ENCODE data around the gene RSPO3. TPM values are rescaled to one million over a fixed set of nuclear protein-coding genes. Genes with fewer than 3 reads are reported as not detected.

Gene RSPO3
- total and polyA plus RNA-seq, 2 of the 13 experiments (the other 11 are each of a cell fraction or from before 2014, with no cell fraction given), result not detected

- H3K9me3 ChIP-seq (ENCODE audit: low read length), result no peaks in the 10 kb centered on the region
- POLR2A ChIA-PET, result no interaction called here
These were observed 15.7 kb downstream of the RSPO3 start for GRCh38 chr6:127134136-127134535.

GRCh38 chr6:127136786-127137185 is 18.3 kb downstream of the RSPO3 start:
- Histone ChIP-seq H4K20me1 (ENCODE audit: insufficient read depth, low read length) (no peaks in the 10 kb centered on the region), H3K36me3 (replicated peaks in 1 of 2; ENCODE audit: control insufficient read depth in 1 of 2, insufficient read depth in 2 of 2, low read length in 2 of 2) (no peaks in the 10 kb centered on the region), H3K9me3 (ENCODE audit: low read length) (no peaks in the 10 kb centered on the region), H3K79me2 (ENCODE audit: insufficient read depth, low read length) (no peaks in the 10 kb centered on the region), H3K27ac (ENCODE audit: extremely low read length, insufficient read depth, low read length) (no peak overlapping the region), H3K27me3 (ENCODE audit: control insufficient read depth in 1 of 2, insufficient read depth in 2 of 2, low read length in 2 of 2) (no peaks in the 10 kb centered on the region; a peak in 1 of 5 replicates), H3K4me2 (ENCODE audit: low read depth, low read length) (no peak overlapping the region), H3K4me1 (ENCODE audit: insufficient read depth, low read length) (no peaks in the 10 kb centered on the region), H3K9ac (ENCODE audit: insufficient read depth, low read depth, low read length) (no peak overlapping the region), H2AFZ (ENCODE audit: low read length) (no peak overlapping the region), H3K4me3 (replicated peaks in 1 of 3; ENCODE audit: insufficient read depth in 1 of 3, low read depth in 2 of 3, low read length in 3 of 3) (no peak overlapping the region)
- CTCF ChIA-PET (ENCODE audit: low intra/inter-chr PET ratio, low total read pairs), result no interaction called here
- in situ Hi-C loops (cut with HindIII; ENCODE audit: extremely low pct_ligation_motif_present, low pct_unique_long_range_greater_than_20kb), result no loop called here
- POLR2A ChIA-PET, result no interaction called here
- WGBS (ENCODE audit: low lambda C conversion rate), result 9% methylated on average over 4 of the region's 4 CpGs
- intact Hi-C loops (cut with micrococcal nuclease; ENCODE audit: unreplicated experiment), result no loop called here
- ATAC-seq (no peak), DNase-seq (ENCODE audit: low spot score) (no peak), FAIRE-seq (no peak)
- TF ChIP-seq HNRNPK (IDR thresholded peaks at IDR 0.05; ENCODE audit: low read depth, low read length, poor library complexity, severe bottlenecking) (no peak), ELK4 (CRISPR knock-in tag; IDR thresholded peaks at IDR 0.05; ENCODE audit: borderline replicate concordance) (no peak), ZNF878 (CRISPR knock-in tag; IDR thresholded peaks at IDR 0.05) (no peak), KDM2A (CRISPR knock-in tag; IDR thresholded peaks at IDR 0.05; ENCODE audit: borderline replicate concordance, low read depth) (no peak), ZNF430 (CRISPR knock-in tag; IDR thresholded peaks at IDR 0.05) (no peak), ZNF672 (CRISPR knock-in tag; IDR thresholded peaks at IDR 0.05) (no peak), CREM (IDR thresholded peaks at IDR 0.05) (no peak), CREM (CRISPR knock-in tag; IDR thresholded peaks at IDR 0.05) (no peak), AKAP8 (CRISPR knock-in tag; IDR thresholded peaks at IDR 0.05) (no peak), SP140L (CRISPR knock-in tag; IDR thresholded peaks at IDR 0.05; ENCODE audit: borderline replicate concordance) (no peak), SIX1 (CRISPR knock-in tag; IDR thresholded peaks at IDR 0.05; ENCODE audit: borderline replicate concordance) (no peak), MEF2D (CRISPR knock-in tag; IDR thresholded peaks at IDR 0.05) (no peak), REXO4 (CRISPR knock-in tag; IDR thresholded peaks at IDR 0.05; ENCODE audit: borderline replicate concordance) (no peak), TAF1 (CRISPR knock-in tag; IDR thresholded peaks at IDR 0.05) (no peak), ZMAT5 (CRISPR knock-in tag; IDR thresholded peaks at IDR 0.05; ENCODE audit: borderline replicate concordance, low read depth) (no peak), ZC3H4 (CRISPR knock-in tag; IDR thresholded peaks at IDR 0.05; ENCODE audit: borderline replicate concordance) (no peak), RAD21 (CRISPR knock-in tag; IDR thresholded peaks at IDR 0.05) (no peak), REL (CRISPR knock-in tag; conservative IDR thresholded peaks at IDR 0.05) (no peak)
- BruUV-seq (replicated peaks), result no TSS peak

More at GRCh38 chr6:127134136-127134535, 15.7 kb downstream of the RSPO3 start:
- Histone ChIP-seq H3K36me3 (replicated peaks in 1 of 2; ENCODE audit: control insufficient read depth in 1 of 2, insufficient read depth in 2 of 2, low read length in 2 of 2) (no peaks in the 10 kb centered on the region), H3K4me2 (ENCODE audit: low read depth, low read length) (no peak overlapping the region), H3K4me1 (ENCODE audit: insufficient read depth, low read length) (no peaks in the 10 kb centered on the region), H2AFZ (ENCODE audit: low read length) (no peak overlapping the region), H4K20me1 (ENCODE audit: insufficient read depth, low read length) (no peaks in the 10 kb centered on the region), H3K9ac (ENCODE audit: insufficient read depth, low read depth, low read length) (no peak overlapping the region), H3K79me2 (ENCODE audit: insufficient read depth, low read length) (no peaks in the 10 kb centered on the region), H3K27ac (ENCODE audit: extremely low read length, insufficient read depth, low read length) (no peak overlapping the region), H3K27me3 (ENCODE audit: control insufficient read depth in 1 of 2, insufficient read depth in 2 of 2, low read length in 2 of 2) (no peaks in the 10 kb centered on the region), H3K4me3 (replicated peaks in 1 of 3; ENCODE audit: insufficient read depth in 1 of 3, low read depth in 2 of 3, low read length in 3 of 3) (no peak overlapping the region)
- no TSS peak for BruUV-seq (replicated peaks)
- 0% methylated on average over 1 of the region's 1 CpG for WGBS (ENCODE audit: low lambda C conversion rate)
- DNase-seq (ENCODE audit: low spot score), result no peak
- TF ChIP-seq MAFF (IDR thresholded peaks at IDR 0.05; ENCODE audit: low read depth, low read length) (no peak), ZNF644 (CRISPR knock-in tag; IDR thresholded peaks at IDR 0.05; ENCODE audit: low read depth) (no peak), SSRP1 (CRISPR knock-in tag; IDR thresholded peaks at IDR 0.05) (no peak), ZNF343 (CRISPR knock-in tag; IDR thresholded peaks at IDR 0.05) (no peak)
- CTCF ChIA-PET (ENCODE audit: low intra/inter-chr PET ratio, low total read pairs), result no interaction called here
- no peak for FAIRE-seq
- no peak for ATAC-seq
- intact Hi-C loops (cut with micrococcal nuclease; ENCODE audit: unreplicated experiment) (no loop called here), in situ Hi-C loops (cut with HindIII; ENCODE audit: extremely low pct_ligation_motif_present, low pct_unique_long_range_greater_than_20kb) (no loop called here)

All from HepG2 (cell line).